HL-60 (cell line): Measurements from ENCODE around the gene ATP1A1.

ENCODE experiments used
- CTCF ChIP-seq: IDR thresholded peaks from one replicate; pipeline ENCODE4 v1.5.1; 2011; ENCODE audit warnings: low read length, control low read depth, inconsistent platforms; ENCODE audit not compliant: insufficient read depth
- POLR2AphosphoS5 ChIP-seq: IDR thresholded peaks from 2 replicates; pipeline ENCODE4 v1.6.1; 2012; ENCODE audit warnings: low read depth
- REST ChIP-seq: IDR thresholded peaks from 2 replicates; pipeline ENCODE4 v1.6.1; 2012; ENCODE audit warnings: low read depth; ENCODE audit not compliant: insufficient replicate concordance

GRCh38 chr1:116429821-116430374 is 56.9 kb downstream of the ATP1A1 start:
- TF ChIP-seq CTCF = no peak
- TF ChIP-seq POLR2AphosphoS5 = no peak
- TF ChIP-seq REST = no peak
